BJ (cell line): ENCODE measurements around the gene LEFTY1. TPM values are rescaled to one million over a fixed set of nuclear protein-coding genes. Genes with fewer than 3 reads are reported as not detected.

Source experiments
- CTCF ChIA-PET: fragments of 350-600 bp; formaldehyde crosslinking; extraction: SDS; loops from one replicate; lab custom pipeline; 2021; ENCODE audit warnings: antibody characterized with exemption, inconsistent platforms; lab: Yijun Ruan, JAX
- POLR2A ChIA-PET: fragments of 300-600 bp; sonication (Branson Sonifier 250); formaldehyde crosslinking; extraction: SDS; loops from one replicate; lab custom pipeline; 2021; ENCODE audit warnings: antibody characterized with exemption; lab: Charles Lee
- DNase-seq: peaks from one replicate; pipeline ENCODE4 v3.0.0-alpha.2; 2011; ENCODE audit warnings: low read depth
- H3K27me3 ChIP-seq: 2 replicates; pipeline ENCODE4 v1.6.0; 2011; ENCODE audit warnings: low read length; ENCODE audit not compliant: control insufficient read depth, insufficient read depth
- H3K36me3 ChIP-seq: 2 replicates; pipeline ENCODE4 v1.5.1; 2011; ENCODE audit warnings: low read length; ENCODE audit not compliant: control insufficient read depth, insufficient read depth
- H3K4me3 ChIP-seq: 2 replicates; pipeline ENCODE4 v1.5.1; 2011; ENCODE audit warnings: low read depth, mild to moderate bottlenecking, control low read depth, low read length
- CTCF ChIP-seq: IDR thresholded peaks from 2 replicates; pipeline ENCODE4 v1.5.1; 2011; ENCODE audit warnings: low read depth, mild to moderate bottlenecking, control low read depth, inconsistent platforms, low read length, moderate library complexity; ENCODE audit not compliant: insufficient read depth
- polyA plus RNA-seq: library from polyadenylated mRNA; depleted of rRNA; stranded (reverse); fragments of >200 nt; gene quantifications from 2 replicates; pipeline ENCODE4 v1.2.3, GENCODE V29; 2011

The LEFTY1 gene
- polyA plus RNA-seq, 1 experiment, result 0.10 TPM

DNA sequence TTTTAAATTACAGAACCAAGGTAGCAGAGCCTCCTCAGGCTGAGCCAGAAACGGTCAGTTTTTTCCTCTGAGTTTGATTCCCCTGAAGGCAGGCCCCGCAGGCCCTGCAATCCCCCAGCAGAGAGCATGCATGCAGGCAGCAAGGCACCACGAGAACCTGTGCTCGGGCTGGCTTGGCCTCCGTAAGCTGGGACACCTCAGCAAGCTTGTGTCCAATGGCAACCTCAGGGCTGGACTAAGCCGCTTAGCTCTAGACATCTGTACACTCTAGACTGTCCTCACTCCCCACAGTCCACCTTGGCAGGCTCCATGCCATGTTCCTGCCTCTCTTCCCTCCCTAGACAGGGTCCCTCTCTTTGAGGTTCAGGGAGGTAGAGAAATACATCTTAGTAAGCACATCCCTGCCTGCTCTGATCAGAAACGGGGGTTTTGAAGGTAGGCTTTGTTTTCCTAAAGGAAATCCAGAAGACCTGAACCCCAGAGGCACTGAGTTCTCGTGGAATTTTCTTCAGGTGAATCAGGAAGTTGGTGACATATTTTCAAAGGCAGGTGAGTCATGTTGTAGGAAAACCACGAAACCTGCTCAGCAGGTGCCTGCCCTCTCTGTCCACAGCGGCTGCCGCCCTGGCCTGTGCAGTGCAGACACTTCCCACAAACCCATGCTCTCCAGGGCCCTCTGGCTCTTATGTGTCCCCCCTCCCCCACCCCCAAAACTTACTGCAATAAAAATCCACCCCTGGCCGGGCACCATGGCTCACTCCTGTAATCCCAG, 13.7 kb downstream of the LEFTY1 start:
- DNase-seq, result no peak
- TF ChIP-seq CTCF, result no peak
- H3K27me3 ChIP-seq, result no peaks in the 10 kb centered on the region
- peaks cover 18% of the 10 kb centered on the region for H3K36me3 ChIP-seq
- ChIA-PET POLR2A (no interaction called here), CTCF (interaction anchor here (0.7 to 1.2 kb wide), 2 partner anchors 401 to 917 kb away, joined by 3 to 5 read pairs; no protein-coding TSS in a partner anchor)
- H3K4me3 ChIP-seq, result no peak overlapping the region

GRCh38 chr1:225874431-225874830, 14.5 kb downstream of the LEFTY1 start:
- Histone ChIP-seq H3K27me3 (no peaks in the 10 kb centered on the region), H3K4me3 (no peak overlapping the region), H3K36me3 (peaks cover 18% of the 10 kb centered on the region)
- ChIA-PET CTCF (no interaction called here), POLR2A (no interaction called here)
- DNase-seq, result no peak
- TF ChIP-seq CTCF, result no peak

DNA sequence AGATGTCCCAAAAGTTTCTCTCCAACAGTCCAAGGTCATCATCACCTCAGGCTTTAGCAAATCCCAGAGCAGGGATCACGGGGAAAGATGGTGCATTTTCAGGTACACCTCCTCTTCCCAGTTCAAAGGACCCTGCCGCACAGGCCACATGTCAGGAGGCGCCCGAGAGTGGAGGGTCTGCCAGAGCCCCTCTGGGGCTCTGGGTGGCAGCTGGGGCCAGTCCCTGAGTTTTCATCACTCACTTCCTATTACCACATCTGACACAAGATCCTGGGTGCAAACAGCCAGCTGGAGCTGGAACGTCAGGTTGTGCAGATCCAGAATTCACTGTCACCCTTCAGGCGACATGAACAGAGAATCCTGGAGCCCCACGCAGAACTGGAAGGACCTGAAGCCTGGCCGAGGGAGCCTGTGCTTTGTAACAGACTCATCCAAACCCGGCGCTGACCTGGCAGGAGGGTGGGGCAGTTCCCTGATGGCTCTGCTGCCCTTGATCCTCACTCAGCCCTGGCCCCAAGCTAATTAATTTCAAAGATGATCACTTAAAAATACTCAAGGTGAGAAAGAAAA, 15.6 kb downstream of the LEFTY1 start:
- H3K4me3 ChIP-seq, result no peak overlapping the region
- H3K27me3 ChIP-seq, result no peaks in the 10 kb centered on the region
- TF ChIP-seq CTCF, result no peak
- H3K36me3 ChIP-seq, result peaks cover 18% of the 10 kb centered on the region
- POLR2A ChIA-PET, result no interaction called here
- DNase-seq, result no peak
- CTCF ChIA-PET, result no interaction called here

GRCh38 chr1:225872075-225872430, 16.9 kb downstream of the LEFTY1 start:
- Histone ChIP-seq H3K4me3 (no peak overlapping the region), H3K27me3 (no peaks in the 10 kb centered on the region), H3K36me3 (peaks cover 22% of the 10 kb centered on the region)
- ChIA-PET CTCF (interaction anchor here (1.0 to 2.1 kb wide), 3 partner anchors 8 to 397 kb away, joined by 3 to 8 read pairs (median 6); no protein-coding TSS in a partner anchor), POLR2A (no interaction called here)
- no peak for DNase-seq
- no peak for TF ChIP-seq CTCF

DNA sequence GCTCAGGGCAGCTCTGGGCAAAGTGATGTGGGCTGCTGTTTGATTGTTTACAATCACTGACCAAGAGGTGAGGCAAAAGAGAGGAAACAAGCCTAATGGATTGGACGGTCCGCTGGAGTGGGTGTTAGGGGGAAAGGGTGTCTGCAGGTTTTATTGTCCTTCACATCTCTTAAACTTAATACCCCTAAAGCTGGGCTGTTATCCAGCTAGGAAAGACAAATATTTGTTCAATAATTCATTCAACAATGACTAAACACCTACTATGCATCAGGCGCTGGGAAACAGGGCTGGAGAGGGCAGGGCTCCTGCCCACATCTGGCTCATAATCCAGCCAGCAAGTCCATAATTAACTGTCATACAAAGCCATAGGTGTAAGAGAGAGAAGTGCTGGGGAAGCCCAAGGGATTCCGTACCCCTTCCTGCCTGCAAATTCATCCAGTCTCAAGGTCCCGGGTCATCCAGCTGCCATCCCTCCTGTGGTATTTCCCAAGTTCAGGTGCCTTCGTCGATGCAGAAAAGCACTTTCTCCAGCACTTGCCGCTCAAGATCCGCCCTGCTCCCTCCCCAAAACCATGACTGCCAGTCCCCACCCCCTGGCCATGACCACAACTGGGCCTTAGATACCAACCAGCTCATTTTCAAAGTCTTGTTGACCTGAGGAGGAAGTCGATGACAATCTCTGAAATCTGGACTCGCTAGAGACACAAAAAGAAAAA, 17.4 kb downstream of the LEFTY1 start:
- POLR2A ChIA-PET, result no interaction called here

More for the DNA sequence above, 17.4 kb downstream of the LEFTY1 start:
- CTCF ChIA-PET, result interaction anchor here (0.5 to 2.1 kb wide), 4 partner anchors 8 to 397 kb away, joined by 3 to 8 read pairs (median 6); no protein-coding TSS in a partner anchor
- H3K27me3 ChIP-seq, result no peaks in the 10 kb centered on the region
- no peak overlapping the region for H3K4me3 ChIP-seq
- peaks cover 21% of the 10 kb centered on the region for H3K36me3 ChIP-seq
- no peak for DNase-seq
- TF ChIP-seq CTCF, result no peak
